Endothelial cell of umbilical vein (primary cell): ENCODE data around the gene ORMDL1. TPM values are rescaled to one million over a fixed set of nuclear protein-coding genes. Genes with fewer than 3 reads are reported as not detected.

Experiments used
- BruUV-seq: library from RNA; stranded (reverse); fragments of 400-500 nt; replicated peaks from 2 replicates; lab custom pipeline; 2021; lab: Mats Ljungman, UMichigan
- CTCF ChIA-PET: fragments of 300-600, 350-600 bp; sonication (Branson Sonifier 250); formaldehyde crosslinking; loops from one replicate; lab custom pipeline; 2021; ENCODE audit warnings: antibody characterized with exemption, inconsistent platforms; lab: Charles Lee
- POLR2A ChIA-PET: fragments of 300-600, 350-600 bp; sonication (Branson Sonifier 250); formaldehyde crosslinking; loops from one replicate; lab custom pipeline; 2021; ENCODE audit warnings: antibody characterized with exemption, inconsistent platforms; lab: Charles Lee
- DNase-seq: peaks from one replicate; pipeline ENCODE4 v3.0.0-alpha.2; 2011; ENCODE audit warnings: low read depth, low spot score
- FAIRE-seq: peaks from 2 replicates; lab custom pipeline; 2011; peaks lifted over from hg19 to GRCh38; lab: Jason Lieb, UNC
- H2AFZ ChIP-seq: 2 replicates; pipeline ENCODE4 v1.6.0; 2012; ENCODE audit warnings: low read depth, low read length, control low read depth, inconsistent platforms
- H3K27ac ChIP-seq: 2 replicates; pipeline ENCODE4 v1.5.1; 2011; ENCODE audit warnings: low read depth, mild to moderate bottlenecking, control low read depth, low read length, moderate library complexity; ENCODE audit not compliant: insufficient read depth
- H3K27me3 ChIP-seq, 2 experiments: 2 replicates each; pipeline versions ENCODE4 v1.6.0 to v1.6.1; 2011; ENCODE audit warnings: low read length in 2 of 2, mixed read lengths in 1 of 2; ENCODE audit not compliant: control insufficient read depth in 2 of 2, insufficient read depth in 2 of 2
- H3K36me3 ChIP-seq, 2 experiments: 2 replicates in 1 of 2; 3 replicates in 1 of 2; pipeline ENCODE4 v1.5.1; 2011; ENCODE audit warnings: low read length in 2 of 2, mild to moderate bottlenecking in 1 of 2, moderate library complexity in 1 of 2; ENCODE audit not compliant: control insufficient read depth in 2 of 2, insufficient read depth in 2 of 2; ENCODE audit errors: extremely low read depth in 1 of 2
- H3K4me1 ChIP-seq: 3 replicates; pipeline ENCODE4 v1.5.1; 2011; ENCODE audit warnings: mild to moderate bottlenecking, low read length; ENCODE audit not compliant: control insufficient read depth, insufficient read depth; ENCODE audit errors: extremely low read depth
- H3K4me2 ChIP-seq: 2 replicates; pipeline ENCODE4 v1.6.1; 2011; ENCODE audit warnings: low read length, control low read depth, mixed read lengths; ENCODE audit not compliant: insufficient read depth
- H3K4me3 ChIP-seq, 3 experiments: fragments of 200-600 bp in 1 of 3; sonication (generic), shearing (Covaris generic) in 1 of 3; replicated peaks in 1 of 3; 2 replicates each; pipeline ENCODE4 v1.5.1; 2011 to 2016; ENCODE audit warnings: control low read depth in 3 of 3, low read length in 3 of 3, mild to moderate bottlenecking in 2 of 3, inconsistent platforms in 1 of 3, low read depth in 1 of 3, moderate library complexity in 1 of 3; ENCODE audit not compliant: insufficient read depth in 1 of 3
- H3K79me2 ChIP-seq: 2 replicates; pipeline ENCODE4 v1.6.0; 2012; ENCODE audit warnings: low read length, inconsistent platforms; ENCODE audit not compliant: control insufficient read depth, insufficient read depth
- H3K9ac ChIP-seq: replicated peaks from 2 replicates; pipeline ENCODE3; 2011; ENCODE audit warnings: low read length, control low read depth; ENCODE audit not compliant: insufficient read depth; ENCODE audit errors: extremely low read depth
- H3K9me1 ChIP-seq: replicated peaks from 3 replicates; pipeline ENCODE4 v1.6.0; 2011; ENCODE audit warnings: mild to moderate bottlenecking, low read length; ENCODE audit not compliant: control insufficient read depth, insufficient read depth; ENCODE audit errors: extremely low read depth
- H3K9me3 ChIP-seq: replicated peaks from 2 replicates; pipeline ENCODE4 v1.5.1; 2012; ENCODE audit warnings: low read length, inconsistent platforms; ENCODE audit not compliant: control insufficient read depth, insufficient read depth
- H4K20me1 ChIP-seq: replicated peaks from 2 replicates; pipeline ENCODE3; 2011; ENCODE audit warnings: mild to moderate bottlenecking, low read length; ENCODE audit not compliant: control insufficient read depth, insufficient read depth; ENCODE audit errors: extremely low read depth
- CTCF ChIP-seq, 2 donors: IDR thresholded peaks; 1 replicate in 1 of 2; 2 replicates in 1 of 2; pipeline ENCODE4 v1.5.1; 2011; ENCODE audit warnings: low read length in 2 of 2, mild to moderate bottlenecking in 2 of 2, moderate library complexity in 2 of 2, control low read depth in 1 of 2, inconsistent platforms in 1 of 2, low read depth in 1 of 2; ENCODE audit not compliant: insufficient read depth in 1 of 2; ENCODE audit errors: extremely low read depth in 1 of 2
- EZH2 ChIP-seq: IDR thresholded peaks from 2 replicates; pipeline ENCODE4 v1.6.1; 2012; ENCODE audit warnings: borderline replicate concordance, low read depth, mild to moderate bottlenecking, moderate library complexity, low read length, inconsistent platforms; ENCODE audit not compliant: severe bottlenecking
- FOS ChIP-seq: IDR thresholded peaks from 2 replicates; pipeline ENCODE4 v1.6.1; 2011; ENCODE audit warnings: mild to moderate bottlenecking, low read length, moderate library complexity, borderline replicate concordance; ENCODE audit not compliant: insufficient read depth
- GATA2 ChIP-seq: IDR thresholded peaks from 2 replicates; pipeline ENCODE4 v1.7.0; 2011; ENCODE audit warnings: low read depth, mild to moderate bottlenecking, moderate library complexity, mixed read lengths, low read length; ENCODE audit not compliant: insufficient read length, insufficient read depth
- JUN ChIP-seq: IDR thresholded peaks from 2 replicates; pipeline ENCODE4 v1.6.1; 2011; ENCODE audit warnings: borderline replicate concordance, low read depth; ENCODE audit not compliant: insufficient read length, insufficient read depth
- MAX ChIP-seq: IDR thresholded peaks from 2 replicates; pipeline ENCODE4 v1.6.1; 2011; ENCODE audit not compliant: insufficient read depth, insufficient read length
- MYC ChIP-seq: IDR thresholded peaks from one replicate; pipeline ENCODE4 v1.6.1; 2011; ENCODE audit warnings: mild to moderate bottlenecking, low read depth, low read length
- POLR2A ChIP-seq: IDR thresholded peaks from 2 replicates; pipeline ENCODE4 v1.6.1; 2012; ENCODE audit warnings: low read depth, mild to moderate bottlenecking, control low read depth, low read length
- POLR2AphosphoS5 ChIP-seq: IDR thresholded peaks from 2 replicates; pipeline ENCODE4 v1.6.1; 2012; ENCODE audit warnings: low read depth, mild to moderate bottlenecking, control low read depth, low read length, moderate library complexity; ENCODE audit not compliant: insufficient read depth
- dilution Hi-C: fragments of 300-500 bp; cut with MboI; formaldehyde crosslinking; loops from one replicate; pipeline ENCODE4 v1.15.0; 2019; ENCODE audit warnings: low sequenced_read_pairs; ENCODE audit not compliant: extremely low pct_ligation_motif_present
- intact Hi-C: fragments of 100-400 bp; cut with micrococcal nuclease; formaldehyde crosslinking; loops from one replicate; pipeline ENCODE4 v1.10.0; 2022
- polyA plus RNA-seq, 4 experiments: library from polyadenylated mRNA; depleted of rRNA in 3 of 4; stranded (reverse) in 3 of 4; unstranded in 1 of 4; fragments of >200 nt; gene quantifications; 2 replicates each; pipeline versions ENCODE4 v1.2.1 to v1.2.3, GENCODE V29; 2011 to 2012; ENCODE audit warnings: missing spikeins in 1 of 4
- total RNA-seq: library from RNA; stranded (reverse); gene quantifications from 2 replicates; pipeline ENCODE4 v1.2.3, GENCODE V29; 2021

Gene ORMDL1
- total and polyA plus RNA-seq, 2 donors (not counting 3 experiments of a cell fraction or from before 2014, with no cell fraction given) = 54.5 to 58.0 TPM

- Histone ChIP-seq H3K9me1 (no peaks in the 10 kb centered on the region), H3K4me2 (no peak overlapping the region), H3K4me3 (no peak overlapping the region), H2AFZ (no peak overlapping the region), H3K9ac (no peak overlapping the region), H3K27me3 (no peaks in the 10 kb centered on the region), H3K27ac (no peak overlapping the region), H3K79me2 (peaks cover 4% of the 10 kb centered on the region), H3K9me3 (no peaks in the 10 kb centered on the region), H3K36me3 (peaks cover 0 to 9% of the 10 kb centered on the region in 2 experiments), H4K20me1 (no peaks in the 10 kb centered on the region), H3K4me1 (no peaks in the 10 kb centered on the region)
- no peak for DNase-seq
- BruUV-seq = no TSS peak
- no peak for FAIRE-seq
- intact Hi-C loops (no loop called here), dilution Hi-C loops (no loop called here)
- CTCF ChIA-PET = interaction anchor here (0.6 to 2.7 kb wide), 48 partner anchors 9 to 713 kb away, joined by 3 to 51 read pairs (median 4); partner anchors contain the start of genes ANKAR, ASNSD1, HIBCH and MSTN
- POLR2A ChIA-PET = no interaction called here
- TF ChIP-seq POLR2A (no peak), GATA2 (no peak), JUN (no peak), MAX (no peak), MYC (no peak), CTCF (IDR thresholded peaks at IDR 0.05; ENCODE audit: extremely low read depth in 1 of 2, insufficient read depth in 1 of 2, low read depth in 1 of 2, low read length in 2 of 2) (no peak), FOS (no peak), EZH2 (no peak), POLR2AphosphoS5 (no peak)
Observed at GRCh38 chr2:189799030-189799331, 14.8 kb upstream of the ORMDL1 start.
